Erythroblast (primary cell): ENCODE data around the gene AMOTL1.
"Not testable (repeated sequence)": the region's sequence is repeated elsewhere in the genome, so short reads cannot be mapped to it uniquely, and the experiment has no call there.

Experiments used
- DNase-seq, 2 experiments: peaks; one replicate each; lab custom pipeline; 2025; lab: John Stamatoyannopoulos, UW
- GATA1 ChIP-seq: IDR thresholded peaks from 2 replicates; pipeline ENCODE4 v1.6.1; 2011; ENCODE audit warnings: low read depth, mild to moderate bottlenecking, control low read depth, low read length, moderate library complexity
- POLR2A ChIP-seq: IDR thresholded peaks from 2 replicates; pipeline ENCODE4 v1.6.1; 2011; ENCODE audit warnings: mild to moderate bottlenecking, low read length

AMOTL1 gene

GRCh38 chr11:94788396-94788795 lies 20.2 kb downstream of the AMOTL1 start:
- no peak for DNase-seq
- no peak for TF ChIP-seq GATA1
- no peak for TF ChIP-seq POLR2A

GRCh38 chr11:94790197-94790596 lies 22.0 kb downstream of the AMOTL1 start:
- no peak for TF ChIP-seq GATA1
- TF ChIP-seq POLR2A = no peak
- no peak for DNase-seq

GRCh38 chr11:94790661-94791180 lies 22.6 kb downstream of the AMOTL1 start:
- no peak for DNase-seq
- no peak for TF ChIP-seq GATA1
- no peak for TF ChIP-seq POLR2A

- DNase-seq = no peak
- TF ChIP-seq GATA1 = no peak
- no peak for TF ChIP-seq POLR2A
Measured at GRCh38 chr11:94791216-94791889, 23.2 kb downstream of the AMOTL1 start.

GRCh38 chr11:94791942-94792341 lies 23.8 kb downstream of the AMOTL1 start:
- DNase-seq = not testable (repeated sequence)

GRCh38 chr11:94792451-94792850 lies 24.3 kb downstream of the AMOTL1 start:
- no peak for TF ChIP-seq GATA1
- TF ChIP-seq POLR2A = no peak

GRCh38 chr11:94793002-94793401 lies 24.8 kb downstream of the AMOTL1 start:
- DNase-seq = no peak
- TF ChIP-seq GATA1 (no peak), POLR2A (no peak)

More at GRCh38 chr11:94792451-94792850, 24.3 kb downstream of the AMOTL1 start:
- DNase-seq = peak in 1 of 2 experiments; percentile 8

GRCh38 chr11:94793822-94794221 lies 25.7 kb downstream of the AMOTL1 start:
- DNase-seq = no peak
- no peak for TF ChIP-seq POLR2A
- TF ChIP-seq GATA1 = no peak

- no peak for TF ChIP-seq POLR2A
- no peak for TF ChIP-seq GATA1
- DNase-seq = peak; percentile 44 to 74
Measured at GRCh38 chr11:94794287-94795168, 26.4 kb downstream of the AMOTL1 start.

- DNase-seq = no peak
- no peak for TF ChIP-seq GATA1
- TF ChIP-seq POLR2A = no peak
Measured at GRCh38 chr11:94795476-94796189, 27.5 kb downstream of the AMOTL1 start.

GRCh38 chr11:94796190-94796580 lies 28.0 kb downstream of the AMOTL1 start:
- TF ChIP-seq GATA1 = no peak
- TF ChIP-seq POLR2A = no peak
- DNase-seq = no peak

GRCh38 chr11:94796863-94797262 lies 28.7 kb downstream of the AMOTL1 start:
- TF ChIP-seq GATA1 = no peak
- TF ChIP-seq POLR2A = no peak
- DNase-seq = no peak

- no peak for DNase-seq
- TF ChIP-seq POLR2A (no peak), GATA1 (no peak)
Measured at GRCh38 chr11:94799726-94800125, 31.6 kb downstream of the AMOTL1 start.

- DNase-seq = no peak
- TF ChIP-seq POLR2A = no peak
- TF ChIP-seq GATA1 = no peak
Measured at GRCh38 chr11:94800414-94800813, 32.3 kb downstream of the AMOTL1 start.
